Kidney (tissue), 14 donors: ENCODE results near the gene SLC16A6. TPM values are rescaled to one million over a fixed set of nuclear protein-coding genes. Genes with fewer than 3 reads are reported as not detected.
"Not testable (repeated sequence)": the region's sequence is repeated elsewhere in the genome, so short reads cannot be mapped to it uniquely, and the experiment has no call there.

Experiments used
- DNase-seq, 5 donors: peaks; one replicate each; pipeline ENCODE4 v3.0.0-alpha.2; 2013 to 2020
- FAIRE-seq: peaks from 2 replicates; lab custom pipeline; 2012; peaks lifted over from hg19 to GRCh38; lab: Jason Lieb, UNC
- H3K27ac ChIP-seq, 2 donors: one replicate each; pipeline ENCODE4 v1.7.0; 2013; ENCODE audit warnings: low read depth in 2 of 2, low read length in 2 of 2, inconsistent platforms in 1 of 2
- H3K27me3 ChIP-seq: one replicate; pipeline ENCODE4 v1.7.1; 2013; ENCODE audit warnings: low read length, inconsistent platforms; ENCODE audit not compliant: control insufficient read depth, insufficient read depth
- H3K36me3 ChIP-seq, 3 donors: one replicate each; pipeline versions ENCODE4 v1.7.0 to v1.7.1; 2013; ENCODE audit warnings: low read length in 3 of 3, control low read depth in 1 of 3, inconsistent platforms in 1 of 3; ENCODE audit not compliant: insufficient read depth in 3 of 3, control insufficient read depth in 2 of 3
- H3K4me1 ChIP-seq, 3 donors: one replicate each; pipeline versions ENCODE4 v1.7.0 to v1.7.1; 2013; ENCODE audit warnings: low read length in 3 of 3, inconsistent platforms in 1 of 3, low read depth in 1 of 3; ENCODE audit not compliant: control insufficient read depth in 2 of 3, insufficient read depth in 2 of 3
- H3K4me3 ChIP-seq, 3 donors: one replicate each; pipeline versions ENCODE4 v1.7.0 to v1.8.1; 2013; ENCODE audit warnings: low read length in 3 of 3, control low read depth in 1 of 3, inconsistent platforms in 1 of 3
- H3K9ac ChIP-seq, 3 donors: one replicate each; pipeline versions ENCODE4 v1.7.0 to v1.7.1; 2013; ENCODE audit warnings: low read length in 3 of 3, control low read depth in 1 of 3, inconsistent platforms in 1 of 3
- H3K9me3 ChIP-seq, 3 donors: one replicate each; pipeline versions ENCODE4 v1.7.0 to v1.7.1; 2013; ENCODE audit warnings: low read length in 3 of 3, control low read depth in 1 of 3, inconsistent platforms in 1 of 3; ENCODE audit not compliant: control insufficient read depth in 2 of 3, insufficient read depth in 1 of 3
- CTCF ChIP-seq: IDR thresholded peaks from 3 replicates; pipeline ENCODE4 v1.5.1; 2012; ENCODE audit warnings: mild to moderate bottlenecking, moderate library complexity, borderline replicate concordance; ENCODE audit not compliant: insufficient read depth; ENCODE audit errors: extremely low read depth
- intact Hi-C: fragments of 100-400 bp; cut with DNase I; formaldehyde crosslinking; loops from one replicate; pipeline ENCODE4 v1.11.1; 2022
- polyA plus RNA-seq: library from polyadenylated mRNA; stranded (reverse); fragments of 350-450 nt; fragmentation: Illumina TruSeq; extraction: RNeasy Lipid Tissue Mini Kit (QIAGEN cat#74804); gene quantifications from one replicate; pipeline ENCODE4 v1.2.3, GENCODE V29; 2014; ENCODE audit warnings: low read depth, low replicate concordance; ENCODE audit not compliant: insufficient read depth
- total RNA-seq: library from RNA; stranded (reverse); fragmentation: NEBNext Ultra II Directional; extraction: Animal tissue kit (Norgen Biotek cat#: 25700); gene quantifications from one replicate; pipeline ENCODE4 v1.2.1, GENCODE V29; 2021
- donor health status: control.
- donor health status: control.
- donor health status: control.
- donor health status: control.
- donor health status: control.
- donor health status: DM: yes; HTN: yes; CAD: no.
- donor health status: Normal renal cell carcinoma (clear cell type).

Gene SLC16A6
- total and polyA plus RNA-seq, 2 donors from 2014 or later = 0.82 to 3.6 TPM

- Histone ChIP-seq H3K4me3 (no peak overlapping the region), H3K27ac (peak overlapping the region; percentile 40 to 43), H3K36me3 (no peaks in the 10 kb centered on the region), H3K27me3 (no peaks in the 10 kb centered on the region), H3K9me3 (no peaks in the 10 kb centered on the region), H3K9ac (no peak overlapping the region), H3K4me1 (peaks cover 0 to 6% (median 5%) of the 10 kb centered on the region in 3 donors)
- DNase-seq (no peak), FAIRE-seq (no peak)
- intact Hi-C loops = no loop called here
- TF ChIP-seq CTCF = no peak
Observed at GRCh38 chr17:68238164-68238870, 52.6 kb downstream of the SLC16A6 start.

- FAIRE-seq, DNase-seq, H3K9ac ChIP-seq, H3K4me3 ChIP-seq, H3K36me3 ChIP-seq, H3K4me1 ChIP-seq, H3K27me3 ChIP-seq, H3K9me3 ChIP-seq, intact Hi-C loops: not testable (repeated sequence)
- H3K27ac ChIP-seq = peak overlapping the region in 1 of 2 donors; percentile 13
Observed at GRCh38 chr17:68237369-68238163, 53.4 kb downstream of the SLC16A6 start.

GRCh38 chr17:68235336-68235791 lies 55.6 kb downstream of the SLC16A6 start:
- DNase-seq, H3K4me1 ChIP-seq, H3K4me3 ChIP-seq, H3K27me3 ChIP-seq, intact Hi-C loops, H3K9me3 ChIP-seq, H3K36me3 ChIP-seq, FAIRE-seq: not testable (repeated sequence)
- peak overlapping the region; percentile 81 to 83 for H3K27ac ChIP-seq
- peak overlapping the region in 1 of 3 donors; percentile 29 for H3K9ac ChIP-seq

- H3K27ac ChIP-seq = peak overlapping the region in 1 of 2 donors; percentile 83
- H3K9me3 ChIP-seq, H3K4me1 ChIP-seq, H3K27me3 ChIP-seq, H3K4me3 ChIP-seq, H3K9ac ChIP-seq, intact Hi-C loops, FAIRE-seq, H3K36me3 ChIP-seq, DNase-seq: not testable (repeated sequence)
Observed at GRCh38 chr17:68234726-68235335, 56.1 kb downstream of the SLC16A6 start.

GRCh38 chr17:68232741-68233140 lies 58.2 kb downstream of the SLC16A6 start:
- H3K27ac ChIP-seq, H3K27me3 ChIP-seq, H3K4me1 ChIP-seq, DNase-seq, FAIRE-seq, H3K4me3 ChIP-seq, H3K9me3 ChIP-seq, H3K36me3 ChIP-seq, intact Hi-C loops, H3K9ac ChIP-seq: not testable (repeated sequence)
